ENCODE data around the gene RGS9BP. TPM values are rescaled to one million over a fixed set of nuclear protein-coding genes. Genes with fewer than 3 reads are reported as not detected.

Gene RGS9BP
- total RNA-seq, 2 donors from 2014 or later: not detected

DNA sequence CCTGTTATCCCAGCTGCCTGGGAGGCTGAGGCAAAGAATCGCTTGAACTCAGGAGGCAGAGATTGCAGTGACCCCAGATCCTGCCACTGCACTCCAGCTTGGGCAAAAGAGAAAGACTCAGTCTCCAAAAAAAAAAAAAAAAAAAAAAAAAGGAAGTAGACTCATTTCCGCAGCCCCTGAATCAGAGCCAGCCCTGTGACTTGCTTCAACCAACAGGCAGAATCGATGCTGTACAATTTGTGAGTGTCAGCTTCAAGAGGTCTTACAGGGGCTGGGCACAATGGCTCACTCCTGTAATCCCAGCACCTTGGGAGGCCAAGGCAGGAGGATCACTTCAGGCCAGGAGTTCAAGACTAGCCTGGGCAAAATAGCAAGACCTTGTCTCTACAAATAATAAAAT lies 13.5 kb upstream of the RGS9BP start:
- Mint-ChIP-seq H3K4me3 (no peak overlapping the region), H3K4me1 (no peaks in the 10 kb centered on the region), H3K36me3 (ENCODE audit: low read depth) (peaks cover 15% of the 10 kb centered on the region), H3K27ac (no peak overlapping the region), H3K9me3 (no peaks in the 10 kb centered on the region), H3K27me3 (ENCODE audit: insufficient read depth) (no peaks in the 10 kb centered on the region)
- H3K9ac ChIP-seq (ENCODE audit: extremely low read depth, low read length, poor library complexity, severe bottlenecking): no peak overlapping the region
- H3K4me1 ChIP-seq (ENCODE audit: control insufficient read depth, insufficient read depth, low read length): no peaks in the 10 kb centered on the region
- H3K27me3 ChIP-seq (ENCODE audit: control insufficient read depth, insufficient read depth, low read length, poor library complexity, severe bottlenecking): no peaks in the 10 kb centered on the region
- H3K4me3 ChIP-seq (ENCODE audit: low read length): no peak overlapping the region
- 60 to 63% methylated on average over 1 to 3 of the region's 3 CpGs for WGBS, 2 experiments (ENCODE audit: insufficient coverage in 1 of 2, insufficient read length in 1 of 2)
- no peak overlapping the region for H3K27ac ChIP-seq (ENCODE audit: low read depth, low read length)
- H3K9me3 ChIP-seq (ENCODE audit: control insufficient read depth, low read length): no peaks in the 10 kb centered on the region
- TF ChIP-seq, protein P1, sequence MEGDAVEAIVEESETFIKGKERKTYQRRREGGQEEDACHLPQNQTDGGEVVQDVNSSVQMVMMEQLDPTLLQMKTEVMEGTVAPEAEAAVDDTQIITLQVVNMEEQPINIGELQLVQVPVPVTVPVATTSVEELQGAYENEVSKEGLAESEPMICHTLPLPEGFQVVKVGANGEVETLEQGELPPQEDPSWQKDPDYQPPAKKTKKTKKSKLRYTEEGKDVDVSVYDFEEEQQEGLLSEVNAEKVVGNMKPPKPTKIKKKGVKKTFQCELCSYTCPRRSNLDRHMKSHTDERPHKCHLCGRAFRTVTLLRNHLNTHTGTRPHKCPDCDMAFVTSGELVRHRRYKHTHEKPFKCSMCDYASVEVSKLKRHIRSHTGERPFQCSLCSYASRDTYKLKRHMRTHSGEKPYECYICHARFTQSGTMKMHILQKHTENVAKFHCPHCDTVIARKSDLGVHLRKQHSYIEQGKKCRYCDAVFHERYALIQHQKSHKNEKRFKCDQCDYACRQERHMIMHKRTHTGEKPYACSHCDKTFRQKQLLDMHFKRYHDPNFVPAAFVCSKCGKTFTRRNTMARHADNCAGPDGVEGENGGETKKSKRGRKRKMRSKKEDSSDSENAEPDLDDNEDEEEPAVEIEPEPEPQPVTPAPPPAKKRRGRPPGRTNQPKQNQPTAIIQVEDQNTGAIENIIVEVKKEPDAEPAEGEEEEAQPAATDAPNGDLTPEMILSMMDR (conservative IDR thresholded peaks at IDR 0.05): no peak
- H3K36me3 ChIP-seq (ENCODE audit: control insufficient read depth, insufficient read depth, low read length): peaks cover 25% of the 10 kb centered on the region
- no peak for DNase-seq

DNA sequence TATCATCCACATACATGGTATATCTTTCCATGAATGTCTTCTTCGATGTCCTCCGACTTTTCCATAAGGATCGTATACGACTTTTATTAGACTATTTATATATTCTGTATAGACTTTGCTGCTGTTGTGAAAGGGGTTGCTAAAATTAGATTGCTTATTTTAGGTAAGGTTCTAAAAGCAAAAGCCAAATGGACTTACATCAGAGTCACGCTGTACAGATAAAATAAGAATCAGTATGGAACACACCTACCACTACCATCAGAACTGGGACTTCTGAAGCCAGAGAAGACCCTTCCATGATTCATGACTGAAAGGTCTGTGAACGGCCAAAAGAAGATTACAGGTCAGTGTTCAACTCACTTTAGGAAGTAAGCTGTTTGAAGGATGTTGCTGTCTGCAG lies 9.6 kb upstream of the RGS9BP start:
- Mint-ChIP-seq H3K27ac (no peak overlapping the region), H3K9me3 (no peaks in the 10 kb centered on the region), H3K36me3 (ENCODE audit: low read depth) (peaks cover 13% of the 10 kb centered on the region), H3K27me3 (ENCODE audit: insufficient read depth) (no peaks in the 10 kb centered on the region), H3K4me3 (no peak overlapping the region), H3K4me1 (peaks cover 6% of the 10 kb centered on the region)
- Histone ChIP-seq H3K36me3 (ENCODE audit: control insufficient read depth, insufficient read depth, low read length) (peaks cover 16% of the 10 kb centered on the region), H3K27ac (ENCODE audit: low read depth, low read length) (no peak overlapping the region), H3K4me3 (ENCODE audit: low read length) (no peak overlapping the region), H3K9me3 (ENCODE audit: control insufficient read depth, low read length) (no peaks in the 10 kb centered on the region), H3K9ac (ENCODE audit: extremely low read depth, low read length, poor library complexity, severe bottlenecking) (no peak overlapping the region), H3K27me3 (ENCODE audit: control insufficient read depth, insufficient read depth, low read length, poor library complexity, severe bottlenecking) (no peaks in the 10 kb centered on the region), H3K4me1 (ENCODE audit: control insufficient read depth, insufficient read depth, low read length) (no peaks in the 10 kb centered on the region)
- 89 to 99% methylated on average over 1 to 6 of the region's 6 CpGs for WGBS, 2 experiments (ENCODE audit: insufficient coverage in 1 of 2, insufficient read length in 1 of 2)
- TF ChIP-seq, protein P1 (conservative IDR thresholded peaks at IDR 0.05): no peak
- DNase-seq: no peak

DNA sequence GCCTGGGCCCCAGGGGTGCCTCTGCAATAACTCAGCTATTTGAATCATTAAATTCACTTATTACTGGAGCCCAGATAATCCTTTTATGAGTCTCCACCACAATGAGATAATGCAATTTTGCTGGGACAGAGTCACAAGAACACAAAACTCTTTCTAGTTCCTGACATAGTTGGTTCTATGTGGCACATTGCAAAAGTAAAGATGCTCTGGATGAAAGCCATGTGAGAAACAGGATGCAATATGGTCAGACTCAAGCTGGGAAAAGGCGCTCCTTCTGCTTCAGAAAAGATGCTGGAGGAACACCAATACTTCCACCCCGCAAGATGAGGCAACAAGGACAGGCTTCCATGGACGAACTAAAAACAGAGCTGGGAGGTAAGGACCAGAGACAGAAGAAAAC lies 6.3 kb upstream of the RGS9BP start:
- Histone ChIP-seq H3K9me3 (ENCODE audit: control insufficient read depth, low read length) (no peaks in the 10 kb centered on the region), H3K4me3 (ENCODE audit: low read length) (no peak overlapping the region), H3K27me3 (ENCODE audit: control insufficient read depth, insufficient read depth, low read length, poor library complexity, severe bottlenecking) (no peaks in the 10 kb centered on the region), H3K27ac (ENCODE audit: low read depth, low read length) (no peak overlapping the region), H3K9ac (ENCODE audit: extremely low read depth, low read length, poor library complexity, severe bottlenecking) (no peak overlapping the region), H3K4me1 (ENCODE audit: control insufficient read depth, insufficient read depth, low read length) (peaks cover 3% of the 10 kb centered on the region), H3K36me3 (ENCODE audit: control insufficient read depth, insufficient read depth, low read length) (peaks cover 10% of the 10 kb centered on the region)
- DNase-seq: no peak
- Mint-ChIP-seq H3K27ac (no peak overlapping the region), H3K4me1 (peaks cover 15% of the 10 kb centered on the region), H3K36me3 (ENCODE audit: low read depth) (peaks cover 18% of the 10 kb centered on the region), H3K27me3 (ENCODE audit: insufficient read depth) (peaks cover 4% of the 10 kb centered on the region), H3K4me3 (no peak overlapping the region), H3K9me3 (no peaks in the 10 kb centered on the region)
- TF ChIP-seq, protein P1 (conservative IDR thresholded peaks at IDR 0.05): no peak
- 85 to 93% methylated on average over 3 of the region's 3 CpGs for WGBS, 2 experiments (ENCODE audit: insufficient coverage in 1 of 2, insufficient read length in 1 of 2)

Data from endodermal cell (in vitro differentiated cells).